ENCODE measurements around the gene KRT8. TPM values are rescaled to one million over a fixed set of nuclear protein-coding genes. Genes with fewer than 3 reads are reported as not detected.
"Not testable (repeated sequence)": the region's sequence is repeated elsewhere in the genome, so short reads cannot be mapped to it uniquely, and the experiment has no call there.

KRT8 gene
- total and polyA plus RNA-seq, 4 experiments from 2014 or later: 0.29 to 1.1 (median 0.64) TPM

GRCh38 chr12:52891044-52891443, 13.8 kb downstream of the KRT8 start:
- no peak for DNase-seq
- H3K4me3 Mint-ChIP-seq: no peak overlapping the region
- Histone ChIP-seq H3K36me3 (ENCODE audit: insufficient read depth, low read length) (no peaks in the 10 kb centered on the region), H3K27ac (ENCODE audit: low read depth, low read length) (no peak overlapping the region), H3K9me3 (ENCODE audit: control insufficient read depth in 1 of 2, low read length in 2 of 2) (no peaks in the 10 kb centered on the region), H3K27me3 (ENCODE audit: insufficient read depth, low read length) (no peaks in the 10 kb centered on the region), H3K4me1 (ENCODE audit: insufficient read depth, low read length) (no peaks in the 10 kb centered on the region), H3K4me3 (ENCODE audit: low read length in 2 of 2) (no peak overlapping the region)
- peaks cover 4 to 10% of the 10 kb centered on the region in 2 donors for H3K27me3 Mint-ChIP-seq
- H3K27ac Mint-ChIP-seq: no peak overlapping the region
- no peaks in the 10 kb centered on the region for H3K36me3 Mint-ChIP-seq
- intact Hi-C loops (cut with micrococcal nuclease): no loop called here
- H3K9me3 Mint-ChIP-seq: no peaks in the 10 kb centered on the region
- no peaks in the 10 kb centered on the region for H3K4me1 Mint-ChIP-seq
- CTCF ChIA-PET (ENCODE audit: partially characterized antibody): interaction anchor here (0.7 to 0.9 kb wide), 2 partner anchors 89 to 245 kb away, joined by 3 to 5 read pairs; no protein-coding TSS in a partner anchor
- POLR2A ChIA-PET (ENCODE audit: partially characterized antibody): no interaction called here

GRCh38 chr12:52890417-52890816, 14.5 kb downstream of the KRT8 start:
- Histone ChIP-seq H3K9me3 (ENCODE audit: control insufficient read depth in 1 of 2, low read length in 2 of 2) (no peaks in the 10 kb centered on the region), H3K4me1 (ENCODE audit: insufficient read depth, low read length) (no peaks in the 10 kb centered on the region), H3K27ac (ENCODE audit: low read depth, low read length) (no peak overlapping the region), H3K36me3 (ENCODE audit: insufficient read depth, low read length) (no peaks in the 10 kb centered on the region), H3K27me3 (ENCODE audit: insufficient read depth, low read length) (no peaks in the 10 kb centered on the region), H3K4me3 (ENCODE audit: low read length in 2 of 2) (no peak overlapping the region)
- peak overlapping the region in 1 of 7 donors; percentile 38 for H3K27ac Mint-ChIP-seq
- H3K27me3 Mint-ChIP-seq: peaks cover 4 to 10% of the 10 kb centered on the region in 2 donors
- ChIA-PET POLR2A (ENCODE audit: partially characterized antibody) (no interaction called here), CTCF (ENCODE audit: partially characterized antibody) (interaction anchor here (13.8 kb wide), 1 partner anchor 92 kb away, joined by 459 read pairs; no protein-coding TSS in a partner anchor)
- H3K4me1 Mint-ChIP-seq: no peaks in the 10 kb centered on the region
- H3K36me3 Mint-ChIP-seq: no peaks in the 10 kb centered on the region
- no peak overlapping the region for H3K4me3 Mint-ChIP-seq
- no peak for DNase-seq
- intact Hi-C loops (cut with micrococcal nuclease): no loop called here
- no peaks in the 10 kb centered on the region for H3K9me3 Mint-ChIP-seq

DNA sequence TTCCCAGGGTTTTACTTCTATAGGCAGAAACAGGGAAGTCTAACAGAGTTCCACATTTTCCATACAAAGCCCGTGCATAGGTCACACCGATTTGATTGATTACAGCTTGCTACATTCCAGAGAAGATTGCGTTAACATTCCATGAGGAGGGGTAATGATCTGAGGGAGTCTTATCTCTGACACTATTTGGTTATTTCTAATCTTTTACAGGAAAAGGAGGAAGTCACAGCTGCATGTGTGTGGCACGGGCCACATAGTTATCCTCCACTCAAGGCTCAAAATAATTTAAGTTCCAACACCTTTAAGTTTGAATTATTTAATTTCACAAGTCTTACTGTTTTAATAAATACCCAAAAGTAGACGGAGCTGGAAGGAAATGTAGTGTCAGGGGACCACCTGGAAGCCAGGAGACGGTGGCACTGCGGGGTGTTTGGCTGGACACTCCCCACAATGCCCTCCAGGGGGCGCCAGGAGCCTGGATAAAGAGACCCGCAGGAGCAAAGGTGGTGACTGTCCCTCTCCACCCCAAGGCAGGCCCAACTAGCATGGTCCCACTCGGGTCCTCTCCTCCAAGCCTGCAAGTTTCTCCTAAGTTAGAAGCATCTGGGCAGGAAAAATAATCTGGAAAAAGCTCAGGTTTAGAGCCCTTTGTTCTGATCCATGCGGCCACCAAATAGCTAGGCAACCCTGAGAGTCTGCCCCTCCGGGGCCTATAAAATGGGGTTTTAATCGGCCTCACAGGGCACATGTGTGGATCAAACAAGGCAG, 20.2 kb downstream of the KRT8 start:
- Mint-ChIP-seq H3K36me3 (no peaks in the 10 kb centered on the region), H3K4me1 (peaks cover 3 to 7% (median 5%) of the 10 kb centered on the region in 4 donors), H3K27me3 (peaks cover 5 to 9% of the 10 kb centered on the region in 2 donors), H3K4me3 (no peak overlapping the region), H3K27ac (no peak overlapping the region), H3K9me3 (no peaks in the 10 kb centered on the region)
- CTCF ChIA-PET (ENCODE audit: partially characterized antibody): interaction anchor here (0.6 to 14.4 kb wide), 45 partner anchors 9 to 761 kb away, joined by 3 to 459 read pairs (median 5); partner anchors contain the start of gene KRT74
- H3K36me3 ChIP-seq (ENCODE audit: insufficient read depth, low read length): no peaks in the 10 kb centered on the region
- peak; percentile 66 to 71 (median 67) for DNase-seq
- H3K4me1 ChIP-seq (ENCODE audit: insufficient read depth, low read length): peaks cover 5% of the 10 kb centered on the region
- H3K27ac ChIP-seq (ENCODE audit: low read depth, low read length): no peak overlapping the region
- intact Hi-C loops (cut with micrococcal nuclease): loop anchor here (1.0 kb wide), 1 partner anchor 97 kb away; no protein-coding TSS in a partner anchor
- H3K9me3 ChIP-seq (ENCODE audit: control insufficient read depth in 1 of 2, low read length in 2 of 2): no peaks in the 10 kb centered on the region
- POLR2A ChIA-PET (ENCODE audit: partially characterized antibody): interaction anchor here (1.3 kb wide), 1 partner anchor 95 kb away, joined by 3 read pairs; no protein-coding TSS in a partner anchor
- H3K27me3 ChIP-seq (ENCODE audit: insufficient read depth, low read length): no peaks in the 10 kb centered on the region
- no peak overlapping the region for H3K4me3 ChIP-seq (ENCODE audit: low read length in 2 of 2)

DNA sequence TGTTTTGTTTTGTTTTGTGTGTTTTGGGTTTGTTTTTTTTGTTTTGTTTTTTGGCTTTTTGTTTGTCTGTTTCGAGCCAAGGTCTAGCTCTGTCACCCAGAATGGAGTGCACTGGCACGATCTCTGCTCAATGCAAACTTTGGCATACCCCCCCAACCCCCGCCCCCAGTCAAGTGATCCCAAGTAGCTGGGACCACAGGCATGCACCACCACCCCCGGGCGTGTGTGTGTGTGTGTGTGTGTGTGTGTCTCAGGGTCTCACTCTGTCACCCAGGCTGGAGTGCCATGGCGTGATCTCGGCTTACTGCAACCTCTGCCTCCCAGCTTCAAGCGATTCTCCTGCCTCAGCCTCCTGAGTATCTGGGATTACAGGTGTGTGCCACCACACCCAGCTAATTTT, 24.4 kb downstream of the KRT8 start:
- H3K9me3 ChIP-seq (ENCODE audit: control insufficient read depth in 1 of 2, low read length in 2 of 2); DNase-seq; H3K36me3 ChIP-seq (ENCODE audit: insufficient read depth, low read length); intact Hi-C loops (cut with micrococcal nuclease); H3K4me3 ChIP-seq (ENCODE audit: low read length in 2 of 2); H3K4me1 ChIP-seq (ENCODE audit: insufficient read depth, low read length); H3K36me3 Mint-ChIP-seq; H3K9me3 Mint-ChIP-seq; H3K27ac ChIP-seq (ENCODE audit: low read depth, low read length); H3K27me3 ChIP-seq (ENCODE audit: insufficient read depth, low read length); H3K27me3 Mint-ChIP-seq: not testable (repeated sequence)
- H3K4me3 Mint-ChIP-seq: peak overlapping the region in 3 of 8 donors; percentile 53 to 85 (median 56)
- CTCF ChIA-PET (ENCODE audit: partially characterized antibody): interaction anchor here (0.9 to 14.4 kb wide), 27 partner anchors 8 to 740 kb away, joined by 3 to 459 read pairs (median 3); partner anchors contain the start of genes KRT74 and KRT83
- H3K4me1 Mint-ChIP-seq: peaks cover 3 to 13% (median 8%) of the 10 kb centered on the region in 4 donors
- POLR2A ChIA-PET (ENCODE audit: partially characterized antibody): interaction anchor here (1.4 to 2.1 kb wide), 2 partner anchors 11 to 295 kb away, joined by 6 to 14 read pairs; no protein-coding TSS in a partner anchor
- H3K27ac Mint-ChIP-seq: peak overlapping the region in 1 of 7 donors; percentile 52

GRCh38 chr12:52879394-52880351, 25.2 kb downstream of the KRT8 start:
- peaks cover 0 to 3% (median 0%) of the 10 kb centered on the region in 8 donors for H3K9me3 Mint-ChIP-seq
- peaks cover 3 to 14% (median 10%) of the 10 kb centered on the region in 4 donors for H3K4me1 Mint-ChIP-seq
- peaks cover 2 to 9% of the 10 kb centered on the region in 2 donors for H3K27me3 Mint-ChIP-seq
- Histone ChIP-seq H3K27me3 (ENCODE audit: insufficient read depth, low read length) (no peaks in the 10 kb centered on the region), H3K4me1 (ENCODE audit: insufficient read depth, low read length) (peaks cover 8% of the 10 kb centered on the region), H3K9me3 (ENCODE audit: control insufficient read depth in 1 of 2, low read length in 2 of 2) (no peaks in the 10 kb centered on the region), H3K4me3 (ENCODE audit: low read length in 2 of 2) (no peak overlapping the region), H3K27ac (ENCODE audit: low read depth, low read length) (no peak overlapping the region), H3K36me3 (ENCODE audit: insufficient read depth, low read length) (no peaks in the 10 kb centered on the region)
- H3K36me3 Mint-ChIP-seq: no peaks in the 10 kb centered on the region
- POLR2A ChIA-PET (ENCODE audit: partially characterized antibody): interaction anchor here (0.9 to 2.1 kb wide), 5 partner anchors 9 to 507 kb away, joined by 3 to 14 read pairs (median 3); no protein-coding TSS in a partner anchor
- CTCF ChIA-PET (ENCODE audit: partially characterized antibody): interaction anchor here (0.6 to 14.4 kb wide), 42 partner anchors 8 to 727 kb away, joined by 3 to 459 read pairs (median 3); partner anchors contain the start of genes KRT74 and KRT83
- intact Hi-C loops (cut with micrococcal nuclease): loop anchor here (1.0 kb wide), 2 partner anchors 296 to 723 kb away; no protein-coding TSS in a partner anchor
- peak overlapping the region in 1 of 7 donors; percentile 52 for H3K27ac Mint-ChIP-seq
- H3K4me3 Mint-ChIP-seq: peak overlapping the region; percentile 48 to 85 (median 73)
- peak; percentile 65 to 70 (median 67) for DNase-seq

DNA sequence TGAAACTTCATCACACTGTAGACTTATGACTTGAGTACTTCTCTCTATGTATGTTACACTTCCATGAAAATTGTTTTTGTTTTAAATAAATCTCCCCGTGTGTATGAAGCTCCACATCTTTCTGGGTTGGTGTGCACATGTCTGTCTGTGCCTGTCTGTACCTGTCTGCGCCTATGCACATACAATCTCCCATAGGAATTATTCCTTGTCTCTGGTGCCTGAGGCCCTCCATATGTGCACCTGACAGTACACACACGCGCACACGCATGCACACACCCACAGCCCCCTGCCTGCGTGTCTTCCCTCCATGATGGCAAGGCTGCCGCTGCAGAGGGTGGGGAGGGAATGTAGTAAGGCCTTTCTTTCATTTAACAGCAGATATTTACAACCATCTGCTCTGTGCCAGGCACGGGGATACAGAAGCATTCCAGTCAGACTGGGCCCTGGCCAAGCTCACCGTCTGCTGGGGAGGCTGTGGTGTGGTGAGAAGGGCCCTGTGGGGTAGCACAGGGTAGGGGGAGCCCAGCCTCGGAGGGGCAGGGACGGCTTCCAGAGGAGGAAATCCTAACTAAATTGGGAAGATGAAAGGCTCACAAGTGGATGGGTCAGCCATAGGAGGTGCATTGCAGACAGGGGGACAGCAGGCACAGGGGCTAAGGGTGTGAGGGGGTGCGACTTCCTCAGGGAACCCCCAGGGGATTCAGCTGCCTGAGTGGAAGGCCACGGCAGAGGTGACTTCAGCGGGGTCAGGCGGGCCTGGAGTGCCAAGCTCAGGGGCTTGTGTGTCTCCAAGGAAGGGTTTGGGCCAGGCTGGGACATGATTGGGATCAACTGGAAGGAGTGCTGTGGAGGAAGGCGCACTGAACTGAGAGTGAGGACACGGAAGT, 26.1 kb downstream of the KRT8 start:
- H3K4me3 Mint-ChIP-seq: peak overlapping the region in 1 of 8 donors; percentile 30
- H3K9me3 Mint-ChIP-seq: peaks cover 0 to 3% (median 0%) of the 10 kb centered on the region in 8 donors
- no peaks in the 10 kb centered on the region for H3K9me3 ChIP-seq (ENCODE audit: control insufficient read depth in 1 of 2, low read length in 2 of 2)
- H3K27ac ChIP-seq (ENCODE audit: low read depth, low read length): no peak overlapping the region
- DNase-seq: no peak
- peaks cover 14% of the 10 kb centered on the region for H3K4me1 ChIP-seq (ENCODE audit: insufficient read depth, low read length)
- intact Hi-C loops (cut with micrococcal nuclease): loop anchor here (1.0 kb wide), 2 partner anchors 295 to 722 kb away; no protein-coding TSS in a partner anchor
- H3K27me3 Mint-ChIP-seq: peaks cover 2 to 9% of the 10 kb centered on the region in 2 donors
- CTCF ChIA-PET (ENCODE audit: partially characterized antibody): interaction anchor here (0.8 to 14.4 kb wide), 27 partner anchors 7 to 762 kb away, joined by 3 to 459 read pairs (median 3); partner anchors contain the start of genes KRT74 and KRT83
- H3K4me3 ChIP-seq (ENCODE audit: low read length in 2 of 2): no peak overlapping the region
- H3K36me3 ChIP-seq (ENCODE audit: insufficient read depth, low read length): no peaks in the 10 kb centered on the region
- H3K27ac Mint-ChIP-seq: peak overlapping the region in 1 of 7 donors; percentile 37
- H3K36me3 Mint-ChIP-seq: no peaks in the 10 kb centered on the region
- POLR2A ChIA-PET (ENCODE audit: partially characterized antibody): interaction anchor here (0.9 to 2.1 kb wide), 4 partner anchors 8 to 506 kb away, joined by 3 to 14 read pairs (median 3); no protein-coding TSS in a partner anchor
- H3K4me1 Mint-ChIP-seq: peaks cover 8 to 22% (median 15%) of the 10 kb centered on the region in 4 donors
- H3K27me3 ChIP-seq (ENCODE audit: insufficient read depth, low read length): no peaks in the 10 kb centered on the region

All from CD4-positive, alpha-beta memory T cell (primary cell).